ENCODE data around the gene SLC37A2. TPM values are rescaled to one million over a fixed set of nuclear protein-coding genes. Genes with fewer than 3 reads are reported as not detected.

Gene SLC37A2
- total RNA-seq, 1 donor, result 3.5 TPM

DNA sequence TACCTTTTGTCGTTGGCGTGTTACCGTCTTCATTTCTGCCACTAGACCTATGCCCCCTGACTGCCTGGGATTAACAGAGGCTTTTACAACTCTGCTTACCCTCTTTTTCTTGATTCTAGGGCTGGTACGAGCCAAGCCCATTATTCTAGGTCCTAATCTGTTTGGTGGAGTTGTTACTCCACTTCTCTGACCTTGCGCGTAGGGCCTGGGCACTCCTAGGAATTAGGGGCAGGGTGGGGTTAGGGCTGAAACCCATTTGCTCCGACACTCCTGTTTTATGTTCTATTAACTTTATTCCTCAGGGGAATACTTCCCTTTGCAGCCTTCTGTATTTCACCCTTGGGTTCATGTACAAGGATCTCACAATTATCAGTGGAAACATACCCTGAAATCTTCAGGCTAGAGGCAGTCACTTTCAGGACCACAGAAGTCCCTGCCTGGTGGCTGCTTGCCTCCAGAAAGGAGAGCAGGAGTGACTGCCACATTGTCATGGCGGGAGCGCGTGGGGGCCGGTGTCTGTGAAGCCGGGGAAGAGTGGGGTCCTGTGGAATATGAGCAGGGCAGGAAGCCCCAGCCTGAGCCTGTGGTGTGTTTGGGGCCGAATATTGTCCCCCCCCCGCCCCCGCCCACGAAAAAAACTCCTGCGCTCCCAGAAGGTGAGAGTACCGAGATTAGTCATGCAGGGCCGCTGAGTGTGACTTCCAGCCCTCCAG is 731 bp upstream of the SLC37A2 start:
- Histone ChIP-seq H3K4me1 (ENCODE audit: insufficient read depth, low read length) (peaks cover 35% of the 10 kb centered on the region), H3K9me3 (ENCODE audit: low read depth, low read length) (no peaks in the 10 kb centered on the region), H3K4me3 (ENCODE audit: low read length) (peak overlapping the region; percentile 56), H3K27me3 (ENCODE audit: insufficient read depth, low read length) (peaks cover 20% of the 10 kb centered on the region)

- Histone ChIP-seq H3K4me3 (ENCODE audit: low read length) (peak overlapping the region; percentile 56), H3K4me1 (ENCODE audit: insufficient read depth, low read length) (peaks cover 44% of the 10 kb centered on the region)
These were observed 431 bp downstream of the SLC37A2 start for GRCh38 chr11:125063429-125064043.

GRCh38 chr11:125064070-125064469 is 965 bp downstream of the SLC37A2 start:
- Histone ChIP-seq H3K4me1 (ENCODE audit: insufficient read depth, low read length) (peaks cover 49% of the 10 kb centered on the region), H3K27me3 (ENCODE audit: insufficient read depth, low read length) (peaks cover 20% of the 10 kb centered on the region), H3K4me3 (ENCODE audit: low read length) (peak overlapping the region; percentile 56), H3K9me3 (ENCODE audit: low read depth, low read length) (no peaks in the 10 kb centered on the region)

More at GRCh38 chr11:125063429-125064043, 431 bp downstream of the SLC37A2 start:
- Histone ChIP-seq H3K9me3 (ENCODE audit: low read depth, low read length) (no peaks in the 10 kb centered on the region), H3K27me3 (ENCODE audit: insufficient read depth, low read length) (peaks cover 20% of the 10 kb centered on the region)

GRCh38 chr11:125068368-125068767 is 5.3 kb downstream of the SLC37A2 start:
- peaks cover 20% of the 10 kb centered on the region for H3K27me3 ChIP-seq (ENCODE audit: insufficient read depth, low read length)
- H3K4me1 ChIP-seq (ENCODE audit: insufficient read depth, low read length), result peaks cover 85% of the 10 kb centered on the region
- H3K4me3 ChIP-seq (ENCODE audit: low read length), result no peak overlapping the region
- no peaks in the 10 kb centered on the region for H3K9me3 ChIP-seq (ENCODE audit: low read depth, low read length)

- H3K27me3 ChIP-seq (ENCODE audit: insufficient read depth, low read length), result peaks cover 14% of the 10 kb centered on the region
- H3K4me3 ChIP-seq (ENCODE audit: low read length), result no peak overlapping the region
- no peaks in the 10 kb centered on the region for H3K9me3 ChIP-seq (ENCODE audit: low read depth, low read length)
- H3K4me1 ChIP-seq (ENCODE audit: insufficient read depth, low read length), result peaks cover 83% of the 10 kb centered on the region
These were observed 5.9 kb downstream of the SLC37A2 start for GRCh38 chr11:125069008-125069407.

DNA sequence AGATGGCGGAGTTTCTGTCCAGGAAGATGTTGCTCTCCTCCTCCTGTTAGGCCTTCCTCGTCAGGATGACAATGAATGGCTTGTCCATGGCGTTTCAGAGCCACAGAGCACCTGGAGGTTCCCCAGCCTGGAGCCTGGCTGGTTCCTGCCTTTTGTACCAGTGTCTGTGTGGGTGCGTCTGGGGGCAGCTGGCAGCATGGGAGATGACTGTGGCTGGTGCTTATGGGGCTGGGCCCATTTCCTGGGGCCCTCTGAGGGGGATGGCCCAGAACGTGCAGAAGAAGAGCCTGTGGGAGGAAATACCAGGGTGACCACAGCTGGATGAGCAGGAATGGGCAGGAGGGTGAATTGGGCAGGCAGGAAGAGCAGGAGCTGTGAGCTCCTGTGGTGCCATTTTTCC is 6.7 kb downstream of the SLC37A2 start:
- Histone ChIP-seq H3K4me3 (ENCODE audit: low read length) (no peak overlapping the region), H3K27me3 (ENCODE audit: insufficient read depth, low read length) (peaks cover 6% of the 10 kb centered on the region), H3K9me3 (ENCODE audit: low read depth, low read length) (no peaks in the 10 kb centered on the region), H3K4me1 (ENCODE audit: insufficient read depth, low read length) (peaks cover 83% of the 10 kb centered on the region)

- peaks cover 87% of the 10 kb centered on the region for H3K4me1 ChIP-seq (ENCODE audit: insufficient read depth, low read length)
- peaks cover 6% of the 10 kb centered on the region for H3K27me3 ChIP-seq (ENCODE audit: insufficient read depth, low read length)
- H3K4me3 ChIP-seq (ENCODE audit: low read length), result no peak overlapping the region
These were observed 7.7 kb downstream of the SLC37A2 start for GRCh38 chr11:125070699-125071254.

GRCh38 chr11:125071435-125071834 is 8.3 kb downstream of the SLC37A2 start:
- Histone ChIP-seq H3K4me1 (ENCODE audit: insufficient read depth, low read length) (peaks cover 87% of the 10 kb centered on the region), H3K4me3 (ENCODE audit: low read length) (no peak overlapping the region), H3K9me3 (ENCODE audit: low read depth, low read length) (no peaks in the 10 kb centered on the region), H3K27me3 (ENCODE audit: insufficient read depth, low read length) (no peaks in the 10 kb centered on the region)

More at GRCh38 chr11:125070699-125071254, 7.7 kb downstream of the SLC37A2 start:
- no peaks in the 10 kb centered on the region for H3K9me3 ChIP-seq (ENCODE audit: low read depth, low read length)

- H3K4me1 ChIP-seq (ENCODE audit: insufficient read depth, low read length), result peaks cover 86% of the 10 kb centered on the region
- no peaks in the 10 kb centered on the region for H3K27me3 ChIP-seq (ENCODE audit: insufficient read depth, low read length)
- no peaks in the 10 kb centered on the region for H3K9me3 ChIP-seq (ENCODE audit: low read depth, low read length)
- no peak overlapping the region for H3K4me3 ChIP-seq (ENCODE audit: low read length)
These were observed 8.7 kb downstream of the SLC37A2 start for GRCh38 chr11:125071846-125072217.

- Histone ChIP-seq H3K4me1 (ENCODE audit: insufficient read depth, low read length) (peaks cover 82% of the 10 kb centered on the region), H3K27me3 (ENCODE audit: insufficient read depth, low read length) (no peaks in the 10 kb centered on the region), H3K9me3 (ENCODE audit: low read depth, low read length) (no peaks in the 10 kb centered on the region), H3K4me3 (ENCODE audit: low read length) (no peak overlapping the region)
These were observed 9.3 kb downstream of the SLC37A2 start for GRCh38 chr11:125072218-125072960.

DNA sequence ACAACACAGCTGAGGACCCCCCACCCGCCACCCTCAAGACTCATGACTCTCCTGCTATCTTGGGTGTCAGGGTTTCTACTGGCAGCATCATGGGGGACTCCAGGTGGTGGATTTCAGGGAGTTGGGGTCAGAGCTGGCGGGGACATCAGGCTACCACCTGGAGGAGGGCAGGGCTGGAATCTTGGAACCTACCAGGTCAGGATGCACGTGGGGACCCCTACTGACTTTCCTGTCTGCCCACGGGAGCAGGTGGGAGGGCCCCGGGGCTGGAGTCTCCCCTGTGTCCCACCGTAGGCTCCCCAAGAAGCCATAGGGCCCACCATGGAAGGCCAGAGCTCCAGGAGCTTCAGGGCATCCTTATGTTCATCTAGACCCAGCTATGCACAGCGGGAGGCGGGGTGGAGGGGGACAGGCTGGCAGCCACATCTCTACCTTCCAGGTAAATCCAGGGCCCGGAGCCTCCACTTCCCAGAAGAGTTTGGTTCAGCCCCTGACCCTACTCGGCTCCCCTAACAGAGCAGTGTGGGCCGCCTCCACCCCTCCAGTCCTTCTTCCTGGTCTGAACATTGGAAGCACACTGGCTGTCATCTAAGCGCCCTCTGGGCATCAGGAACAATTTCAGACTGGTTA is 10.0 kb downstream of the SLC37A2 start:
- H3K4me3 ChIP-seq (ENCODE audit: low read length), result no peak overlapping the region
- no peaks in the 10 kb centered on the region for H3K9me3 ChIP-seq (ENCODE audit: low read depth, low read length)
- peaks cover 78% of the 10 kb centered on the region for H3K4me1 ChIP-seq (ENCODE audit: insufficient read depth, low read length)
- no peaks in the 10 kb centered on the region for H3K27me3 ChIP-seq (ENCODE audit: insufficient read depth, low read length)

GRCh38 chr11:125073616-125074483 is 10.7 kb downstream of the SLC37A2 start:
- peaks cover 70% of the 10 kb centered on the region for H3K4me1 ChIP-seq (ENCODE audit: insufficient read depth, low read length)
- no peaks in the 10 kb centered on the region for H3K9me3 ChIP-seq (ENCODE audit: low read depth, low read length)
- no peaks in the 10 kb centered on the region for H3K27me3 ChIP-seq (ENCODE audit: insufficient read depth, low read length)
- no peak overlapping the region for H3K4me3 ChIP-seq (ENCODE audit: low read length)

GRCh38 chr11:125074511-125075241 is 11.6 kb downstream of the SLC37A2 start:
- Histone ChIP-seq H3K27me3 (ENCODE audit: insufficient read depth, low read length) (no peaks in the 10 kb centered on the region), H3K9me3 (ENCODE audit: low read depth, low read length) (no peaks in the 10 kb centered on the region), H3K4me3 (ENCODE audit: low read length) (no peak overlapping the region), H3K4me1 (ENCODE audit: insufficient read depth, low read length) (peaks cover 63% of the 10 kb centered on the region)
